Upper lobe of left lung (tissue), 4 donors: Measurements from ENCODE around the gene RGP1.

Experiments used
- POLR2A ChIP-seq, 4 donors: fragments of 450-650 bp; IDR thresholded peaks; one replicate each; pipeline ENCODE4 v1.5.1; 2016 to 2017; ENCODE audit warnings: antibody characterized with exemption in 4 of 4, mild to moderate bottlenecking in 2 of 4
- POLR2AphosphoS5 ChIP-seq, 2 donors: sonication (generic); formaldehyde crosslinking; IDR thresholded peaks; one replicate each; pipeline ENCODE4 v1.5.1; 2017; ENCODE audit warnings: antibody characterized with exemption in 2 of 2
- TF ChIP-seq, protein P1 (sequence below), 6 experiments: fragments of 450-650 bp in 4 of 6; fragments of 200-600 bp in 2 of 6; sonication (generic) in 2 of 6; IDR thresholded peaks; one replicate each; pipeline ENCODE4 v1.5.1; 2016 to 2019; ENCODE audit warnings: antibody characterized with exemption in 6 of 6

DNA sequence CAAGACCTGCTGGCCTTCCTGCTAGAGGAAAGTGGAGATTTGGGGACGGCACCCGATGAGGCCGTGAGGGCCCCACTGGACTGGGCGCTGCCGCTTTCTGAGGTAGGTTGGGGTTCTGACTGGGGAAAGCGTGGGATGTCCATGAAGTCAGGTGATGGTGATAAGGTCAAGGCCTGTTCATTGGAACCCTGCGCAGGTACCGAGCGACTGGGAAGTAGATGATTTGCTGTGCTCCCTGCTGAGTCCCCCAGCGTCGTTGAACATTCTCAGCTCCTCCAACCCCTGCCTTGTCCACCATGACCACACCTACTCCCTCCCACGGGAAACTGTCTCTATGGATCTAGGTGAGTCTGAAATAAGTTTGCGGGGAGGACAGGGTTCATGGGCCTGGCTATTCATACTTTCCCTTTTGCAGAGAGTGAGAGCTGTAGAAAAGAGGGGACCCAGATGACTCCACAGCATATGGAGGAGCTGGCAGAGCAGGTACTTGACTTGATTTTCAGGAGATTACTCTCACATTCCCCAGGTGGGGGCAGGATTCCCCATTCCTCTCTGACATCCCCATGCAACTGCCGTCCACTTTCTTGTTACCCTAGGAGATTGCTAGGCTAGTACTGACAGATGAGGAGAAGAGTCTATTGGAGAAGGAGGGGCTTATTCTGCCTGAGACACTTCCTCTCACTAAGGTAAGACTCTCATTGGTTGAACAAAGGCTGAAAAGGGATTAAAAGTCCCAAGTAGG is 16.1 kb upstream of the RGP1 start:
- TF ChIP-seq, protein P1, sequence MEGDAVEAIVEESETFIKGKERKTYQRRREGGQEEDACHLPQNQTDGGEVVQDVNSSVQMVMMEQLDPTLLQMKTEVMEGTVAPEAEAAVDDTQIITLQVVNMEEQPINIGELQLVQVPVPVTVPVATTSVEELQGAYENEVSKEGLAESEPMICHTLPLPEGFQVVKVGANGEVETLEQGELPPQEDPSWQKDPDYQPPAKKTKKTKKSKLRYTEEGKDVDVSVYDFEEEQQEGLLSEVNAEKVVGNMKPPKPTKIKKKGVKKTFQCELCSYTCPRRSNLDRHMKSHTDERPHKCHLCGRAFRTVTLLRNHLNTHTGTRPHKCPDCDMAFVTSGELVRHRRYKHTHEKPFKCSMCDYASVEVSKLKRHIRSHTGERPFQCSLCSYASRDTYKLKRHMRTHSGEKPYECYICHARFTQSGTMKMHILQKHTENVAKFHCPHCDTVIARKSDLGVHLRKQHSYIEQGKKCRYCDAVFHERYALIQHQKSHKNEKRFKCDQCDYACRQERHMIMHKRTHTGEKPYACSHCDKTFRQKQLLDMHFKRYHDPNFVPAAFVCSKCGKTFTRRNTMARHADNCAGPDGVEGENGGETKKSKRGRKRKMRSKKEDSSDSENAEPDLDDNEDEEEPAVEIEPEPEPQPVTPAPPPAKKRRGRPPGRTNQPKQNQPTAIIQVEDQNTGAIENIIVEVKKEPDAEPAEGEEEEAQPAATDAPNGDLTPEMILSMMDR (IDR thresholded peaks at IDR 0.05) = no peak
- no peak for TF ChIP-seq POLR2A (IDR thresholded peaks at IDR 0.05)
- TF ChIP-seq POLR2AphosphoS5 (IDR thresholded peaks at IDR 0.05) = no peak
